ENCODE data around the gene MS4A18.
"Not testable (repeated sequence)": the region's sequence is repeated elsewhere in the genome, so short reads cannot be mapped to it uniquely, and the experiment has no call there.

MS4A18 gene

GRCh38 chr11:60700689-60701468 is 23.6 kb upstream of the MS4A18 start:
- TF ChIP-seq, protein P1, sequence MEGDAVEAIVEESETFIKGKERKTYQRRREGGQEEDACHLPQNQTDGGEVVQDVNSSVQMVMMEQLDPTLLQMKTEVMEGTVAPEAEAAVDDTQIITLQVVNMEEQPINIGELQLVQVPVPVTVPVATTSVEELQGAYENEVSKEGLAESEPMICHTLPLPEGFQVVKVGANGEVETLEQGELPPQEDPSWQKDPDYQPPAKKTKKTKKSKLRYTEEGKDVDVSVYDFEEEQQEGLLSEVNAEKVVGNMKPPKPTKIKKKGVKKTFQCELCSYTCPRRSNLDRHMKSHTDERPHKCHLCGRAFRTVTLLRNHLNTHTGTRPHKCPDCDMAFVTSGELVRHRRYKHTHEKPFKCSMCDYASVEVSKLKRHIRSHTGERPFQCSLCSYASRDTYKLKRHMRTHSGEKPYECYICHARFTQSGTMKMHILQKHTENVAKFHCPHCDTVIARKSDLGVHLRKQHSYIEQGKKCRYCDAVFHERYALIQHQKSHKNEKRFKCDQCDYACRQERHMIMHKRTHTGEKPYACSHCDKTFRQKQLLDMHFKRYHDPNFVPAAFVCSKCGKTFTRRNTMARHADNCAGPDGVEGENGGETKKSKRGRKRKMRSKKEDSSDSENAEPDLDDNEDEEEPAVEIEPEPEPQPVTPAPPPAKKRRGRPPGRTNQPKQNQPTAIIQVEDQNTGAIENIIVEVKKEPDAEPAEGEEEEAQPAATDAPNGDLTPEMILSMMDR (IDR thresholded peaks at IDR 0.05; ENCODE audit: insufficient read depth, low read depth, low read length, missing control alignments): no peak
- H3K4me3 ChIP-seq (ENCODE audit: low read length): no peak overlapping the region
- peak; percentile 13 for DNase-seq (ENCODE audit: low read depth)

DNA sequence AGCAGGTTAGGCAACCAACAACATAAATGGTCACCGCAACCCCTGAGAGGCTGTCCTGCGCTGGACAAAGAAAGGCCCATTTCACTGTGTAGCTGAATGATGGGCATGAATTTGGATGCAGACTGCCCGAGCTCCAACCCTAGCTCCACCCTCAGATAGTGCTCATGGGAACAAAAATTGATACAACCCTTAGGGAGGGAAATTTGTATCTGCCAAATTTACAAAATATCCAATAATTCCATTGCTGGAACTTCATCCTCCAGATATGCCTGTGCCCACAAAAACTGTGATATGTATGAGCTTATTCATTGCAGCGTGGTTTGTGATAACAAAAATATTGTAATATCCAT is 23.1 kb upstream of the MS4A18 start:
- TF ChIP-seq, protein P1 (IDR thresholded peaks at IDR 0.05; ENCODE audit: insufficient read depth, low read depth, low read length, missing control alignments): no peak
- DNase-seq (ENCODE audit: low read depth): no peak
- H3K4me3 ChIP-seq (ENCODE audit: low read length): no peak overlapping the region

GRCh38 chr11:60703374-60703773 is 21.1 kb upstream of the MS4A18 start:
- DNase-seq (ENCODE audit: low read depth): no peak
- TF ChIP-seq, protein P1 (IDR thresholded peaks at IDR 0.05; ENCODE audit: insufficient read depth, low read depth, low read length, missing control alignments): no peak
- H3K4me3 ChIP-seq (ENCODE audit: low read length): no peak overlapping the region

DNA sequence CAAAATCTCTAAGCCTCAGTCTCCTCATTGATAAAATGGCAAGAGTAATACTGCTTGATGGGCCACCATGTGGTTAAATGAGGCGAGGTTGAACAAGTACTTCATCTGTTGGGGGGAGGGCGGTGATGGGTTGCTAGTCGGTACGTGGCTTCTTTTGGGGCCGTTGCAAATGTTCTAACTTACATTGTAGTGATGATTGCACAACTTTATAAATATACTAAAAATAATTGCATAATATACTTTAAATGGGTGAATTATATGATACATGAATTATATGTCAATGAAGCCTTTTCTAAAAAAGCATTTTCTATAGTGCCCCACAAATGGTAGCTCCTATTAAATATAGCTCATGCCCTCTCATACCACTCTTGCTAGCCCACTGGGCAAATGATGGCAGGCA is 18.6 kb upstream of the MS4A18 start:
- DNase-seq (ENCODE audit: low read depth): no peak
- no peak overlapping the region for H3K4me3 ChIP-seq (ENCODE audit: low read length)
- TF ChIP-seq, protein P1 (IDR thresholded peaks at IDR 0.05; ENCODE audit: insufficient read depth, low read depth, low read length, missing control alignments): no peak

DNA sequence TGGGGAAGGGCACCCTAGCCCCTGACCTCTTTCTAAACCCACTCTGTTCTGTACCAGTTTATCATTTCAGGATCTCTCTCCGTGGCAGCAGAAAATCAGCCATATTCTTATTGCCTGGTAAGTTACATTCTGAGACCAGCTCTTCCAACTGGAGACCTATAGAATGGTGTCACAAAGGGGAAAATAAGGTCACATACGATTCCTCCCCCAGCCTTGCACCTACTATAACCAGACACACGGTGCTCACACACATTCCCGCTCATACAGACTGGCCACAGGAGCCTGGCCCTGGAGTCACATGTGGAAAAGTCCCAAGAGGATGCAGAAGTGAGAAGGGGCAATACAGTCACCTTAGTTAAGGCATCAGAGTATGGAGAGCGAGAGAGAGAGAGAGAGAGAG is 17.6 kb upstream of the MS4A18 start:
- DNase-seq (ENCODE audit: low read depth): no peak
- TF ChIP-seq, protein P1 (IDR thresholded peaks at IDR 0.05; ENCODE audit: insufficient read depth, low read depth, low read length, missing control alignments): no peak
- no peak overlapping the region for H3K4me3 ChIP-seq (ENCODE audit: low read length)

DNA sequence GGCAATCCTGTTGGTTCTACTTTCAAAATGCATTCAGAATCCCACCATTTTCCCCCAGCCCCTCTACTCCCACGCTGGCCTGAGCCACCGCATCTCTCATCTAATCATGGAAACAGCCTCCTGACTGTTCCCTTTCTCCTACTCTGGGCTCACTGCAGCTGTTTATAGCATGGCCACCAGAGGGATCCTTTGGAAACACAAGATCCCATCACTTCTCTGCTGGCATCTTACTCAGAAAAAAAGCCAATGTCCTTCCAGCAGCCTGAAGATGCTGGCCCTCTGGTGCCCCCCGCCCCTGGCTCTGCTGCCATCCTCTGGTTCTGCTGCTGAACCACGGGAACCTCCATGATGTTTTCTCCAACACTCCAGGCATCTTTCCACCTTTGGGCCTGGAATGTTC is 14.0 kb upstream of the MS4A18 start:
- DNase-seq (ENCODE audit: low read depth): no peak
- H3K4me3 ChIP-seq (ENCODE audit: low read length): no peak overlapping the region
- TF ChIP-seq, protein P1 (IDR thresholded peaks at IDR 0.05; ENCODE audit: insufficient read depth, low read depth, low read length, missing control alignments): no peak

- TF ChIP-seq, protein P1 (IDR thresholded peaks at IDR 0.05; ENCODE audit: insufficient read depth, low read depth, low read length, missing control alignments): no peak
- no peak overlapping the region for H3K4me3 ChIP-seq (ENCODE audit: low read length)
- DNase-seq (ENCODE audit: low read depth): no peak
Measured at GRCh38 chr11:60711276-60711675, 13.2 kb upstream of the MS4A18 start.

- not testable (repeated sequence) for DNase-seq (ENCODE audit: low read depth); H3K4me3 ChIP-seq (ENCODE audit: low read length)
Measured at GRCh38 chr11:60713423-60713822, 11.1 kb upstream of the MS4A18 start.

All from epithelial cell of esophagus (primary cell).